Measurements from ENCODE around the gene SLCO3A1.

The SLCO3A1 gene

GRCh38 chr15:92076541-92076940 is 223.0 kb downstream of the SLCO3A1 start:
- no peak for DNase-seq

GRCh38 chr15:92077353-92078085 is 224.0 kb downstream of the SLCO3A1 start:
- peak; percentile 80 for DNase-seq

- DNase-seq: no peak
These were observed 224.8 kb downstream of the SLCO3A1 start for GRCh38 chr15:92078270-92078669.

- peak; percentile 57 for DNase-seq
These were observed 225.5 kb downstream of the SLCO3A1 start for GRCh38 chr15:92079047-92079446.

- no peak for DNase-seq
These were observed 226.2 kb downstream of the SLCO3A1 start for GRCh38 chr15:92079647-92080255.

- DNase-seq: peak; percentile 73
These were observed 228.7 kb downstream of the SLCO3A1 start for GRCh38 chr15:92082006-92082843.

- DNase-seq: no peak
These were observed 229.7 kb downstream of the SLCO3A1 start for GRCh38 chr15:92083190-92083589.

GRCh38 chr15:92087211-92087610 is 233.7 kb downstream of the SLCO3A1 start:
- no peak for DNase-seq

GRCh38 chr15:92091155-92091734 is 237.7 kb downstream of the SLCO3A1 start:
- peak; percentile 43 for DNase-seq

GRCh38 chr15:92092289-92093105 is 239.0 kb downstream of the SLCO3A1 start:
- no peak for DNase-seq

GRCh38 chr15:92095693-92096092 is 242.2 kb downstream of the SLCO3A1 start:
- no peak for DNase-seq

GRCh38 chr15:92097474-92098178 is 244.1 kb downstream of the SLCO3A1 start:
- DNase-seq: peak; percentile 58

GRCh38 chr15:92098869-92099268 is 245.4 kb downstream of the SLCO3A1 start:
- DNase-seq: no peak

- no peak for DNase-seq
These were observed 246.8 kb downstream of the SLCO3A1 start for GRCh38 chr15:92100301-92100700.

- DNase-seq: no peak
These were observed 247.2 kb downstream of the SLCO3A1 start for GRCh38 chr15:92100751-92101150.

GRCh38 chr15:92101708-92102394 is 248.3 kb downstream of the SLCO3A1 start:
- no peak for DNase-seq

- DNase-seq: no peak
These were observed 248.9 kb downstream of the SLCO3A1 start for GRCh38 chr15:92102395-92102755.

GRCh38 chr15:92104072-92104471 is 250.6 kb downstream of the SLCO3A1 start:
- DNase-seq: no peak

- DNase-seq: no peak
These were observed 252.1 kb downstream of the SLCO3A1 start for GRCh38 chr15:92105611-92106010.

- DNase-seq: no peak
These were observed 254.0 kb downstream of the SLCO3A1 start for GRCh38 chr15:92107510-92107909.

GRCh38 chr15:92109191-92109873 is 255.8 kb downstream of the SLCO3A1 start:
- DNase-seq: no peak
